ENCODE data around the gene KDM2B.

DNA sequence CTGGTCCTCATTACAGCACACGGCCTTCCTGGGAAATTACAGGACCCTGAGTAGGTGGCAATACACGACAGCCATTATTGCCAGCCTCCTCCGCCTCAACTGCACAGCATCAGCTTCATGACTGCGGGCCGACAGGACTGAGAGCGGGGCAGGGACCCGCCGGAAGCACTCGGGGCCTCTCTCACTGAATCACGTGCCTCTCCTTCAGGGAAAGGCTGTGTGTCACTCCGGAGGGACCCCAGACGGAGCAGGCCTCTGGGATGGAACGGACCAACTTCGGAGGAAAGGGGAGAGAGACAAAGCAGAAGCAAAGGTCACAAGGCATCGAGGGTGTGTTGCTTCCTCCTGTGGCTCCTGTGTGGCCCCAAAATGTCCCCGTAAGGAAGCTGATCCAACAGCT, 90.9 kb downstream of the KDM2B start:
- TF ChIP-seq, protein P1, sequence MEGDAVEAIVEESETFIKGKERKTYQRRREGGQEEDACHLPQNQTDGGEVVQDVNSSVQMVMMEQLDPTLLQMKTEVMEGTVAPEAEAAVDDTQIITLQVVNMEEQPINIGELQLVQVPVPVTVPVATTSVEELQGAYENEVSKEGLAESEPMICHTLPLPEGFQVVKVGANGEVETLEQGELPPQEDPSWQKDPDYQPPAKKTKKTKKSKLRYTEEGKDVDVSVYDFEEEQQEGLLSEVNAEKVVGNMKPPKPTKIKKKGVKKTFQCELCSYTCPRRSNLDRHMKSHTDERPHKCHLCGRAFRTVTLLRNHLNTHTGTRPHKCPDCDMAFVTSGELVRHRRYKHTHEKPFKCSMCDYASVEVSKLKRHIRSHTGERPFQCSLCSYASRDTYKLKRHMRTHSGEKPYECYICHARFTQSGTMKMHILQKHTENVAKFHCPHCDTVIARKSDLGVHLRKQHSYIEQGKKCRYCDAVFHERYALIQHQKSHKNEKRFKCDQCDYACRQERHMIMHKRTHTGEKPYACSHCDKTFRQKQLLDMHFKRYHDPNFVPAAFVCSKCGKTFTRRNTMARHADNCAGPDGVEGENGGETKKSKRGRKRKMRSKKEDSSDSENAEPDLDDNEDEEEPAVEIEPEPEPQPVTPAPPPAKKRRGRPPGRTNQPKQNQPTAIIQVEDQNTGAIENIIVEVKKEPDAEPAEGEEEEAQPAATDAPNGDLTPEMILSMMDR (conservative IDR thresholded peaks at IDR 0.05), result no peak
- no peak for TF ChIP-seq EZH2 (IDR thresholded peaks at IDR 0.05; ENCODE audit: low read depth)
